Lower leg skin (tissue), 4 donors: ENCODE data around the gene UQCC2. TPM values are rescaled to one million over a fixed set of nuclear protein-coding genes. Genes with fewer than 3 reads are reported as not detected.

Source experiments
- DNase-seq, 2 donors: peaks; one replicate each; pipeline ENCODE4 v3.0.0-alpha.2; 2019; ENCODE audit warnings: low spot score in 2 of 2
- H3K4me3 ChIP-seq: fragments of 200-600 bp; sonication (generic); 2 replicates; pipeline ENCODE4 v1.5.1; 2017; ENCODE audit warnings: mild to moderate bottlenecking, low read depth; ENCODE audit not compliant: poor library complexity, severe bottlenecking
- POLR2A ChIP-seq, 2 donors: fragments of 450-650 bp; IDR thresholded peaks; one replicate each; pipeline ENCODE4 v1.6.1; 2016 to 2017; ENCODE audit warnings: antibody characterized with exemption in 2 of 2, mild to moderate bottlenecking in 1 of 2, moderate library complexity in 1 of 2
- WGBS, 2 donors: methylation state at CpG; one replicate each; pipeline ENCODE4 v1.1.5; 2018; 5-methylcytosine and 5-hydroxymethylcytosine counted together
- intact Hi-C: fragments of 100-400 bp; cut with DNase I; formaldehyde crosslinking; loops from one replicate; pipeline ENCODE4 v1.15.0; 2023; ENCODE audit warnings: low total_unique reads
- total RNA-seq, 4 donors: library from RNA; depleted of rRNA; stranded (reverse); fragments of >200 nt; gene quantifications; one replicate each; pipeline ENCODE4 v1.1.0, GENCODE V29; 2016
- TF ChIP-seq, protein P1 (sequence below), 3 donors: fragments of 450-650 bp; IDR thresholded peaks; one replicate each; pipeline ENCODE4 v1.5.1; 2016; ENCODE audit warnings: antibody characterized with exemption in 3 of 3, mild to moderate bottlenecking in 3 of 3, moderate library complexity in 2 of 3

Gene UQCC2
- total RNA-seq, 4 donors from 2014 or later = 8.5 to 20.4 (median 10.2) TPM

DNA sequence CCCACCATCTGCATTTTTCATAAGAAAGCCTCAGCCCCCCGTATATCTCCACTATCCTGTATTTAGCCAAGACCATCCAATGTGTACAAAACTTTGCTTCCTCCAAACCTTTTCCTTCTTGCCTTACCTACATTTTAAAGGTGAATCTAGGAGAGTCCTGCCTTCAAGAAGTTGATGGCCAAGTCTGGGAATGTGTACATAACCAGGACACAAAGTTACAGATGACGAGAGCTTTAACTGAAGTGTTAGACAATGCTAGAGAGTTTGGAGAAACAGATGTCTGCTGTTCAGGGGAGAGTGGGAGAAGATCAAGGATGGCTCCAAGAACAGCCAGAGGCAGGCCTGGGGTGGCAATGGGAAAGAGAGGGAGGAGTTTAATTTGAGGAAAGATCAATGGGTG lies 2.3 kb upstream of the UQCC2 start:
- 82 to 91% methylated on average over 2 of the region's 2 CpGs for WGBS, 2 donors
- TF ChIP-seq, protein P1, sequence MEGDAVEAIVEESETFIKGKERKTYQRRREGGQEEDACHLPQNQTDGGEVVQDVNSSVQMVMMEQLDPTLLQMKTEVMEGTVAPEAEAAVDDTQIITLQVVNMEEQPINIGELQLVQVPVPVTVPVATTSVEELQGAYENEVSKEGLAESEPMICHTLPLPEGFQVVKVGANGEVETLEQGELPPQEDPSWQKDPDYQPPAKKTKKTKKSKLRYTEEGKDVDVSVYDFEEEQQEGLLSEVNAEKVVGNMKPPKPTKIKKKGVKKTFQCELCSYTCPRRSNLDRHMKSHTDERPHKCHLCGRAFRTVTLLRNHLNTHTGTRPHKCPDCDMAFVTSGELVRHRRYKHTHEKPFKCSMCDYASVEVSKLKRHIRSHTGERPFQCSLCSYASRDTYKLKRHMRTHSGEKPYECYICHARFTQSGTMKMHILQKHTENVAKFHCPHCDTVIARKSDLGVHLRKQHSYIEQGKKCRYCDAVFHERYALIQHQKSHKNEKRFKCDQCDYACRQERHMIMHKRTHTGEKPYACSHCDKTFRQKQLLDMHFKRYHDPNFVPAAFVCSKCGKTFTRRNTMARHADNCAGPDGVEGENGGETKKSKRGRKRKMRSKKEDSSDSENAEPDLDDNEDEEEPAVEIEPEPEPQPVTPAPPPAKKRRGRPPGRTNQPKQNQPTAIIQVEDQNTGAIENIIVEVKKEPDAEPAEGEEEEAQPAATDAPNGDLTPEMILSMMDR (IDR thresholded peaks at IDR 0.05) = no peak
- TF ChIP-seq POLR2A (IDR thresholded peaks at IDR 0.05) = no peak
- H3K4me3 ChIP-seq = no peak overlapping the region
- intact Hi-C loops = no loop called here
- DNase-seq = no peak

- no peak for DNase-seq
- intact Hi-C loops = no loop called here
- no peak overlapping the region for H3K4me3 ChIP-seq
- 85 to 90% methylated on average over 3 of the region's 3 CpGs for WGBS, 2 donors
- TF ChIP-seq, protein P1 (IDR thresholded peaks at IDR 0.05) = no peak
- TF ChIP-seq POLR2A (IDR thresholded peaks at IDR 0.05) = no peak
Observed at GRCh38 chr6:33712914-33713313, 1.4 kb upstream of the UQCC2 start.

DNA sequence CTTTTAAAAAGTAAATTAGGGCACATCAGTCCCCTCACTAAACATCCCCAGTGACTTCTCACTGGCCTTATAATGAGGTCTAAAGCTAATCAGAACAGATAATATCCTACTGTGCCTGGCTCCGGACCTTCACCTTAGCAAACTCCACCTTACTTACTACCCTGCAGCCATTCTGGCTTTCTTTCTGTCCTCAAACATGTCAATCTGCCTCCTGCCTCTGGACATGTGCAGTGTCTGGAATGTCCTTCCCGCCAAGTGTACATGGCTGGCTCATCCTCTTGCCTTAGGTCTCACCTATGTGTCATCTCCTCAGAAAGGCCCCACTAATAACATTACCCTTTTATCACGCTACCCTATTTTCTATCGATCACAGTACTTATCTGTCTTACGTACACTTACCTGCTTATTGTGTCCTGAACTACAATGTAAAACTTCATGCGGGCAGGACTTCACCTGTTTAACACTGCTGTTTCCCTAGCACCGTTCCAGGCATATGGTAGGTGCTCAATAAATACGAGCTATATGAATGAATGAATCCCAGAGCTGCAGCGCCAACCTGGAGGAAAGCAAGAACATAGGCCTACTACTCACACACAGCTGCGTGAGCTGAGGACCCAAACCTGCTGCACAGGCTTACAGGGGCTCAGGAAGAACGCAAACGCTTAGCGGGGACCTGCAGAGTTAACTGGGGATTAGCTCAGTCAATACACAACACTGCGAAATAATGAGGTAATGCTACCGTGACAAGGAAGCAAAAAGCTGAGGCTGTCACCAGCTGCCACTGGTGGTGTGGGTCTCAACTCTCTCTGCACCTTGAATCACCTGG lies 991 bp downstream of the UQCC2 start:
- TF ChIP-seq, protein P1 (IDR thresholded peaks at IDR 0.05) = no peak
- no peak for TF ChIP-seq POLR2A (IDR thresholded peaks at IDR 0.05)
- DNase-seq = no peak
- intact Hi-C loops = no loop called here
- H3K4me3 ChIP-seq = peak overlapping the region; percentile 77
- WGBS, 2 donors = 67 to 69% methylated on average over 15 of the region's 15 CpGs

DNA sequence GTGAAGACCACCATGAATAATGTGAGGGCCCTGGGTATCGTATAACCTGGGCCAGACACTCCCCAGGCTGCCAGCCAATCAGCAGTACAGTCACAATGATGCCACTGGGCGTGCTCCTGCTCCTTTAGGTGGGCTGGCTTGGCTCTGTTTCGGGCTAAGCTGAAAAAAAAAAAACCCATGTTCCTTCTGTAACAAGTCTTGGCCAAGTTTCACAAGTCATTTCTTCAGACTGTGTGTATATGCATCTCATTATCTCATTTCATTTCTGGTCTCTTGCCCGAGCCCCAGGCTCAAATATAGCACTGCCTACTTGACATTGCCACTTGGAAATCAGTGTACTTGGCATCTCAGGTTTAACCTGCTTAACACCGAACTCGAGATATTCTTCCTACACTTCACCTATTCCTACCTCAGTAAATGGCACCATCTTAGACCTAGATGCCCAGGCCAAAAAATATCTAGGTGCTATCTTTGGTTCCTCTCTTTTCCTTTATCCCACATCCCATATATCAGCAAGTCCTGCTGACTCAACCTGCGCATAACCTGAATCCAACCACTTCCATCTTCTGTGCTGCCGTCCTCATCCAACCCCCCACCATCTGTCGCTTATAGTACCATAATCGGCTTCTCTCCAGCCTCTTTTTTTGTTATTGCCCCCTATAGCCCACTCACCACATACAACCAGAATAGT lies 1.8 kb downstream of the UQCC2 start:
- intact Hi-C loops = no loop called here
- WGBS, 2 donors = 58 to 63% methylated on average over 10 of the region's 10 CpGs
- no peak for DNase-seq
- TF ChIP-seq POLR2A (IDR thresholded peaks at IDR 0.05) = no peak
- TF ChIP-seq, protein P1 (IDR thresholded peaks at IDR 0.05) = no peak
- no peak overlapping the region for H3K4me3 ChIP-seq

DNA sequence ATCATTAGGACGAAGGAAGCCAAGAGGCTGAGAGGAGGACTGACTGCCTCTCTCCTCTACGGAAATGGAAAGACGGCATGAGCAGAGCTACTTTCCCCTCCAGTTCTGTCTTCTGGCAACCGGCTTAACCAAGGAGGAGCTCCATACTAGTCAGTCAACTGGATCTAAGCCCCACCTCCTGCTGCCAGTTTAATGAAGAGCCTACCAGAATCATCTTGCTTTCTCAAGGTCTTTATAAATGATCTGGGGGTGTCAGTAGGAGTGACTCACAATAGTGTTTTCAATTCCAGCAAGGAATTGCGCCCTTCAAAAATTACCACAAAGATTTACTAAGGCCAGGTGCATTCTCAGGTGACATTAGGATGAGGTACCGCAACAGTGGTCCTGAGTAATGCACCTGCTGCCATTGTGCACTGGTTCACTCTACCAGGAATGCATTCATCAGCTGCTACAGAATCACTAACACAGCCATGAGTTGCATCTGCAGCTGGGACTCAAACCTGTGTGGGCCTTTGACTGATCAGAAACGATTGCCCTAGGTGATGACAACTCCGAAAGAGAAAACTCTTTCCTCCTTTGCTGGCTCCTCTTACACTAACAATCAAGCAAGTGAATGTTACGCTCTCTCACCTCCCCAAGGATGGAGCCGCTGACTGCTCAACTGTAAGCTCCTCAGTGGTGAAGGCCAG lies 2.8 kb downstream of the UQCC2 start:
- TF ChIP-seq, protein P1 (IDR thresholded peaks at IDR 0.05) = no peak
- no peak for TF ChIP-seq POLR2A (IDR thresholded peaks at IDR 0.05)
- intact Hi-C loops = no loop called here
- H3K4me3 ChIP-seq = no peak overlapping the region
- DNase-seq = no peak
- WGBS, 2 donors = 81 to 85% methylated on average over 10 of the region's 10 CpGs
